ENCODE measurements around the gene ADAMTS13.

DNA sequence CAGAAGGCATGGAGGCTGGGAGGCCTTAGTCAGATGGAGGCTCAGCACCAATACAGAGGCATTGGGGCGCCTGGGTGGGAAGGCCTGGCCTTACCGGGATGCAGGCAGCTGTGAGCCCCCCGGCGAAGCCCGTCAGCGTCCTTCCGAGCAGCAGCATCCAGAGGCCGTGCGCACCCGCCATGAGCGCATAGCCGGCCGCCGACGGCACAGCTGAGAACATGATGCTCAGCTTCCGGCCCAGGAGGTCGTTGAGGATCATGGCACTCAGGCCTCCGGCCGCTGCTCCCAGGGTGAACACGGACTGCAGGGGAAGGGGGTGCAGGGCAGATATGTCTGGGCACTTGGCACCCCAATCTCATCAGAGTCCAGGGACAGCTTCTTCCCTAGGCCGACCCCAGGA, 54.8 kb downstream of the ADAMTS13 start:
- TF ChIP-seq, protein P1, sequence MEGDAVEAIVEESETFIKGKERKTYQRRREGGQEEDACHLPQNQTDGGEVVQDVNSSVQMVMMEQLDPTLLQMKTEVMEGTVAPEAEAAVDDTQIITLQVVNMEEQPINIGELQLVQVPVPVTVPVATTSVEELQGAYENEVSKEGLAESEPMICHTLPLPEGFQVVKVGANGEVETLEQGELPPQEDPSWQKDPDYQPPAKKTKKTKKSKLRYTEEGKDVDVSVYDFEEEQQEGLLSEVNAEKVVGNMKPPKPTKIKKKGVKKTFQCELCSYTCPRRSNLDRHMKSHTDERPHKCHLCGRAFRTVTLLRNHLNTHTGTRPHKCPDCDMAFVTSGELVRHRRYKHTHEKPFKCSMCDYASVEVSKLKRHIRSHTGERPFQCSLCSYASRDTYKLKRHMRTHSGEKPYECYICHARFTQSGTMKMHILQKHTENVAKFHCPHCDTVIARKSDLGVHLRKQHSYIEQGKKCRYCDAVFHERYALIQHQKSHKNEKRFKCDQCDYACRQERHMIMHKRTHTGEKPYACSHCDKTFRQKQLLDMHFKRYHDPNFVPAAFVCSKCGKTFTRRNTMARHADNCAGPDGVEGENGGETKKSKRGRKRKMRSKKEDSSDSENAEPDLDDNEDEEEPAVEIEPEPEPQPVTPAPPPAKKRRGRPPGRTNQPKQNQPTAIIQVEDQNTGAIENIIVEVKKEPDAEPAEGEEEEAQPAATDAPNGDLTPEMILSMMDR (IDR thresholded peaks at IDR 0.05), result no peak
- TF ChIP-seq POLR2A (IDR thresholded peaks at IDR 0.05), result no peak
- no peak for TF ChIP-seq POLR2AphosphoS5 (IDR thresholded peaks at IDR 0.05)
- no peak for TF ChIP-seq EP300 (IDR thresholded peaks at IDR 0.05; ENCODE audit: low read depth)

Measured in transverse colon (tissue), 4 donors.